Measurements from ENCODE around the gene SESN2. TPM values are rescaled to one million over a fixed set of nuclear protein-coding genes. Genes with fewer than 3 reads are reported as not detected.

SESN2 gene
- 4.7 TPM for total RNA-seq
- long read RNA-seq, transcript SESN2-201 (10 exons, 3,453 nt): major isoform, 10 of 15 reads
- long read RNA-seq, partial matches to known transcripts: 2 of 15 reads
- long read RNA-seq, other reads (novel, unspliced or antisense): 3 of 15 reads

GRCh38 chr1:28259252-28259933, at the start of gene SESN2:
Gene SESN2 (plus strand): TSS chr1:28259518. CDS start chr1:28259848, 330 bp downstream.
- intact Hi-C loops (cut with DNase I): no loop called here
- peak; percentile 100 for DNase-seq (ENCODE audit: low spot score)

- no peak for DNase-seq (ENCODE audit: low spot score)
Observed at GRCh38 chr1:28209700-28210099, 49.6 kb upstream of the SESN2 start.

DNA sequence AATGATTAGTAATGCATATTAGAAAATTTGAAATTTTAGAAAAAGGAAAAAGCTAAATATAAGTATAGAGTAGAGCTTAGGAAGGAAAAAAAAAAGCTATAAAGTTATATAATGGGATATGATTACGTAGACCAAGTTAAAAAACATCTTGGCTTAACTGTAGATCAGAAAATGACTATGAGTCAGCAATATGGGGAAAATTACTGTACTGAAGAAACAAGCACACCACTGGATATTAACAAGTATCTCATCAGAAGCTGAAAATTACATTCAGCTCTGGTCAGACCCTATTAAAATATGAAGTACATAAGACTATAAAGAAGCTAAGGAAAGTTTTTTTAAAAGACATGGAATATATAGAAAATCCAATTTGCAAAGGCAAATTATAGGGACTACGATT, 46.0 kb upstream of the SESN2 start:
- intact Hi-C loops (cut with DNase I): no loop called here
- DNase-seq (ENCODE audit: low spot score): no peak

More at GRCh38 chr1:28209700-28210099, 49.6 kb upstream of the SESN2 start:
- intact Hi-C loops (cut with DNase I): loop anchor here (1.0 to 5.0 kb wide), 2 partner anchors 118 to 347 kb away; no protein-coding TSS in a partner anchor

- DNase-seq (ENCODE audit: low spot score): no peak
- intact Hi-C loops (cut with DNase I): no loop called here
Observed at GRCh38 chr1:28229089-28229488, 30.2 kb upstream of the SESN2 start.

DNA sequence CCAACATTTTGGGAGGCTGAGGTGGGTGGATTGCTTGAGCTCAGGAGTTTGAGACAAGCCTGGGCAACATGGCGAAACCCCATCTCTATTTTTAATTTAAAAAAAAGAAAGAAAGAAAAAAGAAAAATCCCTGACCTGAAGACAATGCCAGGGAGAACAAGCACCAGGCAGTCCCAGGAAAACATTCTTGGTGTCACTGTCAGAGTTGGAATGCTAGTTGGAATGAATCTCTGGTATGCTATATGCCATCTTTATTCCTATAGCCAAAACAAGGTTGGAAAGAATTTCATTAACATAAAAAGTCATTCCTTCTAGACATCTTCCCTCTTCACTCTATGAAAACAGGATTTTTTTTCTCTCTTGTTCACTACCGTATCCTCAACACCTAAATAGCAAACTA, 29.3 kb upstream of the SESN2 start:
- intact Hi-C loops (cut with DNase I): no loop called here
- no peak for DNase-seq (ENCODE audit: low spot score)

DNA sequence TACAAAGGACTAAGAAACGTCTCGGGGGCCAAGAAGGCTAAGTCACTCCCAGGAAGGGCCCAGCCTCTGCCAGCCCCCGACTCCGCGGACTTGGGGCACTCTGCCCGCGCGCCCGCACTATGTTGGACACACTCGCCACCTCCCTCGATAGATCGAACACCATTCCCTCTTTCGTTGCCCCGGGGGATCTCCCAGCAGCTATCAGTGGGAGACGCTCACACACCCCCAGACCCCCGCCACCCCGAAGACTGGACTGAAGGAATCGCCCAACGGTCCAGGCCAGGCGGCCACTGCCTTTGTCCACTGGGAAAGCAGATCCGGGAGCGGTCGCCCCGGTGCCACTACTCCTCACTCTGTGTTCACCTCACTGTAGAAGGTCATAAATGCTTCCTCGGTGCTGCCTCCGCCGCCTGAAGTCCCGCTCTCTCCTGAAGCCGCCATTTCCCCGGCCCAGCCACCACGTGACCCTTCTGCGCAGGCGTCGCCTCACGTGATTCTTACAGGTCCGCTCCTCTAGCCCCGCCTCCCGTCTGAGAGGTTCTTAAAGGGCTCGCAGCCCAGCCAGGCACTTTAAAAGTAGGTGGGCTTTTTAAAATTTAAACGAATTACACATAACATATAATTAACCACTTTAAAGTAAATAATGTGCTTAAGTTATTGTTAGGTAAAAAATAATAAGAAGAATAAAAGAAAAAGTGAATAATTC, 26.6 kb upstream of the SESN2 start, which contains the start of gene DNAJC8:
TSS of gene DNAJC8 (minus strand) at position 472 of the 706 bp plus-strand sequence. CDS start at position 441, 31 bp downstream.
- DNase-seq (ENCODE audit: low spot score): peak; percentile 98
- intact Hi-C loops (cut with DNase I): no loop called here

- intact Hi-C loops (cut with DNase I): no loop called here
- no peak for DNase-seq (ENCODE audit: low spot score)
Observed at GRCh38 chr1:28233264-28233606, 26.1 kb upstream of the SESN2 start.

DNA sequence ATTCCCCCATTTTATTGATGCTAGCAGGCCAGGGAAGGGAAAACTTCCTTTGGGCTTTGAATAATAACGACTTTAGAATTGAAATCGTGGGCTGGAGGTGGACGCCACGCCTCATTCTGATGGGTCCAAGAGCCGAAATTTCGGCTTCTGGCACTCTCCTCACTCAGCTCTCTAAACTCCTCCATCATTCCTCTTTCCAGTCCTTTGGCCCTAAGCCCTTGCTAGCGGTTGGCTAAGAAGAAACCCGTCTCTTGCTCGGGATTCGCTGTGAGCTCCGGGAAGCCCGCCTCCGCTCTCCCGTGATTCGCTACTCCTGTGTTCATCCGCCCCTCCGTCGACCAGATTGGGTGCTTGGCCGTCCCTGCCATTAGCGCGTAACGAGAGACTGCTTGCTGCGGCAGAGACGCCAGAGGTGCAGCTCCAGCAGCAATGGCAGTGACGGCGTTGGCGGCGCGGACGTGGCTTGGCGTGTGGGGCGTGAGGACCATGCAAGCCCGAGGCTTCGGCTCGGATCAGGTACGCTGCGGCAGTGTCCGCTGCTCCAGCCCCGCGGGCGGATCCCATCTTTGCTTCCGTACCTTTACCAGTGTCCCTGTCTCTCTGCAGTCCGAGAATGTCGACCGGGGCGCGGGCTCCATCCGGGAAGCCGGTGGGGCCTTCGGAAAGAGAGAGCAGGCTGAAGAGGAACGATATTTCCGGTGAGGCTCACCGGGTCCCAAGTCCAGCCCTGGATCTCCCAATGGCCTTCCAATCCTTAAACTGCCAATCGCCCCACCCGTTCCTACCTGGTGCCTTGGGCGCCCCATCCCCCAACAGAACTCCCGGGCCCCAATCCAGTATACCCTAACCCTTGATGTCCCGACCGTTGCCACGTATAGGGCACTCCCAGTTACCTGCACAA, 23.3 kb upstream of the SESN2 start, which contains the start of gene ATP5IF1:
TSS of gene ATP5IF1 (plus strand) at position 370 of the 901 bp plus-strand sequence. CDS start at position 430, 60 bp downstream.
- peak; percentile 99 for DNase-seq (ENCODE audit: low spot score)
- intact Hi-C loops (cut with DNase I): no loop called here

GRCh38 chr1:28236656-28237322, 22.5 kb upstream of the SESN2 start:
- intact Hi-C loops (cut with DNase I): no loop called here
- DNase-seq (ENCODE audit: low spot score): no peak

GRCh38 chr1:28239004-28239403, 20.3 kb upstream of the SESN2 start:
- intact Hi-C loops (cut with DNase I): no loop called here
- no peak for DNase-seq (ENCODE audit: low spot score)

DNA sequence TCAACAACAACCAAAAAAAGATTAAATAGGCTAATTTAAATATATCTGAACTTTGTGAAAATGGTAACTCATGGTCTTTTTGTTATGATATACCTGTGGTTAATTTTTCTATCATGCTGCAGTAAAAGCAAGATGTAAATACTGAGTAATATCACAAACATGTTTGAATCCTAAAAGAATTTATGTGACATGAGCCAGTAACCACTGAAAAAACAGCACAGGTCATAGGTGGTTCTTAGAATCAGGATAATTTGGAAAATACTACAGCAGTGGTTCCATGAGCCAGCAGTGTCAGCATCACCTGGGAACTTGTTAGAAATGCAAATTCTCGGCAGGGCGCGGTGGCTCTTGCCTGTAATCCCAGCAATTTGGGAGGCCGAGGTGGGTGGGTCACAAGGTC, 19.3 kb upstream of the SESN2 start:
- DNase-seq (ENCODE audit: low spot score): no peak
- intact Hi-C loops (cut with DNase I): no loop called here

GRCh38 chr1:28241638-28242241, 17.6 kb upstream of the SESN2 start:
- intact Hi-C loops (cut with DNase I): no loop called here
- DNase-seq (ENCODE audit: low spot score): no peak

- intact Hi-C loops (cut with DNase I): no loop called here
- no peak for DNase-seq (ENCODE audit: low spot score)
Observed at GRCh38 chr1:28243685-28244311, 15.5 kb upstream of the SESN2 start.

- DNase-seq (ENCODE audit: low spot score): no peak
- intact Hi-C loops (cut with DNase I): loop anchor here (5.0 kb wide), 3 partner anchors 123 to 358 kb away; partner anchors contain the start of genes PHACTR4 and RCC1
Observed at GRCh38 chr1:28244549-28245251, 14.6 kb upstream of the SESN2 start.

DNA sequence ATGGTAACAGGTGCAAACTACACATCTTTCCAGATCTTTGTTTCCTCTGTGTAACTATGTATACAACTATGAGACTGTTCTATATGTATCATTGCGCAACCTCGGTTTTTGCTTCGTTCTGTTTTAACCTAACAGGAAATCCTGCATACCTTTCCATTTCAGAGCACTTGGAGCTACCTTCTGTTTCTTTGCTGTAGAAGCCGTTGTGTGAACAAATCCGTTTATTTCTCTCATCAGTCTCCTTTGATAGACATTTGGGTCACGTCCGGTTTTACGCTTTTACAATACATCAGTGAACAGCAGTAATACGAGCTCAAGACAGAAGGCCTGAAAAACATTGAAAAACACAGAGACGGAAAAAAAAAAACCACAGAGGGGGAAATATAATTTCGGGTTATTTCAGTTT, 12.9 kb upstream of the SESN2 start:
- DNase-seq (ENCODE audit: low spot score): no peak
- intact Hi-C loops (cut with DNase I): loop anchor here (5.0 kb wide), 3 partner anchors 121 to 356 kb away; partner anchors contain the start of genes PHACTR4 and RCC1

- intact Hi-C loops (cut with DNase I): loop anchor here (2.0 to 5.0 kb wide), 4 partner anchors 81 to 355 kb away; partner anchors contain the start of genes MED18, PHACTR4 and RCC1
- no peak for DNase-seq (ENCODE audit: low spot score)
Observed at GRCh38 chr1:28247612-28248272, 11.6 kb upstream of the SESN2 start.
